Measurements from ENCODE around the gene SPPL3.

GRCh38 chr12:120784804-120785203 is 119.4 kb downstream of the SPPL3 start:
- TF ChIP-seq CTCF (IDR thresholded peaks at IDR 0.05; ENCODE audit: insufficient read depth, low read length, poor library complexity, severe bottlenecking) (no peak), EZH2phosphoT487 (conservative IDR thresholded peaks at IDR 0.05; ENCODE audit: low read length) (no peak)
